Activated T-cell treated with anti-CD3 and anti-CD28 coated beads, Interleukin-2, amount 50 U/mL, for 1 hour (primary cell): ENCODE data around the gene ABCC10.
"Not testable (repeated sequence)": the region's sequence is repeated elsewhere in the genome, so short reads cannot be mapped to it uniquely, and the experiment has no call there.

Experiments used
- DNase-seq: peaks from one replicate; pipeline ENCODE4 v3.0.0-alpha.2; 2020

Gene ABCC10

DNA sequence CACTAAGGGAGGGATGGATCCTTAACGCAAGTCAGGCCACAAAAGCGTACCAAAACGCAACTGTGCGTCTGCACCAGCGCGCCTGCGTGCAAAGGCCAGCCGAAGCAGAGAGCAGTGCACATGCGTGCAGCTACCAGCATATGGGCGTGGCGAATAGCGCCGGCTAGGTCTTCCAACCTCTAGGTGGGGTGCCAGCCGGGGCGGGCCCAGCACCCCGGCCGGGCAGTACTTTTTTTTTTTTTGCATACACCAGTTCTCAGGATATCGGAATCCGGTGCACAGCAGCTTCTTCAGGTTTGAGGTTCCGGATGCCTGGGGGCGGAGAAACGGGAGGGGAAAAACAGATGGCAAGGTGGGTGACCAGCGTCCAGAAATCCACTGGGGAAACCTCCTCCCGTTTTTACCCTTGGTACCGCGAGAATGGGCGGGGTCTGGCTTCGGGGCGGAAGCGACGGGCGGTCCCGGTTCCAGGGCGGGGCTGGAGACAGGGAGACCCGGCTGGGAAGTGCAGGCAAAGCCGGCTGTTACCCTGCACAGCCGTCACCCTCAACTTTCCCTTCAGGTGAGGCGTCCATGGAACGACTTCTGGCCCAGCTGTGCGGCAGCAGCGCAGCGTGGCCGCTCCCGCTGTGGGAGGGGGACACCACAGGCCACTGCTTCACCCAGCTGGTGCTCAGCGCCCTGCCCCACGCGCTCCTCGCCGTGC lies at the start of gene ABCC10:
ABCC10 (plus strand) TSS at position 136 of the 706 bp plus-strand sequence; CDS start at position 574, 438 bp downstream.
- peak; percentile 93 for DNase-seq

GRCh38 chr6:43377710-43378229 lies 49.6 kb upstream of the ABCC10 start:
- DNase-seq: no peak

DNA sequence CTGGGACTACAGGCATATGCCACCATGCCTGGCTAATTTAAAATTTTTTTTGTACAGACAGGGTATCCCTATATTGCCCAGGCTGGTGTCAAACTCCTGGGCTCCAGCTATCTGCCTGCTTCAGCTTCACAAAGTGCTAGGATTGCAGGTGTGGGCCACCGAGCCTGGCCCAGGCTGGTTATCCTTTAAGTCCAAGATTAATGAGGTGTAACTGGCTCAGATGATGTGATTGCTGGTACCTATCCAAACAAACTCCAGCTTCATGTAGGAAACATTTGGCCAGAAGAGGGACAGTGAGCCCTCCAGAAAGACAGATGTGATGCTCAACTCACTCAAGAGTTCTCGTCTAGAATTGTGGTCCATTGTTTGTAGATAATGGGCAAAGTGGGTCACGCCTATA lies 48.7 kb upstream of the ABCC10 start:
- no peak for DNase-seq

DNA sequence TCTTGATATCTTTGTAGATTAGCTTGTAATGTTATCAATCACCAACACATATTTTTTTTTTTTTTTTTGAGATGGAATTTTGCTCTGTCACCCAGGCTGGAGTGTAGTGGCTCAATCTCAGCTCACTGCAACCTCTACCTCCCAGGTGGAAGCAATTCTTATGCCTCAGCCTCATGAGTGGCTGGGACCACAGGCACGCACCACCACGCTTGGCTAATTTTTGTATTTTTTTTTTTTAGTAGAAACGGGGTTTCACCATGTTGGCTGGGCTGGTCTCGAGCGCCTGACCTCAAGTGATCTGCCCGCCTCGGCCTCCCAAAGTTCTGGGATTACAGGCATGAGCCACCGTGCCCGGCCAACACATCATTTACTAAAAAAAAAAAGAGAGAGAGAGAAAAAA lies 46.5 kb upstream of the ABCC10 start:
- not testable (repeated sequence) for DNase-seq

DNA sequence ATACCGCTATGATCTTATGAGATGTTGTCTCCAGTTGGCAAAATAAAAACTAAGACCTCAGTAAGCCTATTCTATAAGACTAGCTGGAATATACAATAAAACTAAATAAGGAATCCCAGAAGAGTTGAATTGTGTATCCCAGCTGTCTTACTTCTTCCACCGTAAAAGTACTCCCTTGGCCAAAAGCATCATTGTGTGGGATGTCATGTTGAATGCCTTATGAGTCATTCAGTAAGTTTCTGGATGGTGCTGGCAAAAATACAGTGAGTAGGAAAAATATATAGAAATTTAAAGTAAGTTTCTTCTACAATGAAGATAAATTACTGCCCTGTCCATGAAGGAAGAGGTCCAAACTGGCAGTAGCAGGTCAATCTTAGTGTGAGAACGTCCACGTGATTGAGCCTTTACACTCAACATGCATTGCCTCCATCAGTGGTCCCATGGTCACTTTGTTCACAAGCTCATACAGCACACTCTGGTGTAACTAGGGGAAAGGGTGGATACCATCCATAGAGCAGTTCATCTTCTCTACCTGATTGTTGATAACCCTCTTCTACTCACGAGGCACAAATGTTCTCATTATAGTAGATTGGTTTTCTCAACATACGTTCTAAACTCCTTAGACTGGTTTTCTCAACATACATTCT lies 44.2 kb upstream of the ABCC10 start:
- DNase-seq: no peak

DNA sequence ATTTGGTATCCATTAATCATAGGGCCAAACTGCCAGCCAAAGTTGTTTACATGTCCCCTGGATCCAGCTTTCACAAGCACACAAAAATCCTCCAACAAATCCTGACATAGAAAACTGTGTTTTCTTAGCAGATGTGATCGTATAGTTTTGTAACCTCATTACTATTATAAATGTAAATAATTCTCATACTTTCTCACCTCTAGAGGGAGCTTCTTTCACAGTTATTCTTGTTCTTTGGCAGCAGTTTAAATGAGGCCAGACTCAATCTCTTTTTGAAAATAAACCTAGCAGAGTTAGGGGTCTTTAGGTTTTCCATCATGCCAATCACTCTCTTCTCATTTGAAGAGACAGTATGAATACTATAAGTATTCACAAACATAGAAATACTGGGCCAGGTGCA lies 40.8 kb upstream of the ABCC10 start:
- DNase-seq: no peak

- DNase-seq: no peak
Observed at GRCh38 chr6:43389730-43390295, 37.5 kb upstream of the ABCC10 start.

DNA sequence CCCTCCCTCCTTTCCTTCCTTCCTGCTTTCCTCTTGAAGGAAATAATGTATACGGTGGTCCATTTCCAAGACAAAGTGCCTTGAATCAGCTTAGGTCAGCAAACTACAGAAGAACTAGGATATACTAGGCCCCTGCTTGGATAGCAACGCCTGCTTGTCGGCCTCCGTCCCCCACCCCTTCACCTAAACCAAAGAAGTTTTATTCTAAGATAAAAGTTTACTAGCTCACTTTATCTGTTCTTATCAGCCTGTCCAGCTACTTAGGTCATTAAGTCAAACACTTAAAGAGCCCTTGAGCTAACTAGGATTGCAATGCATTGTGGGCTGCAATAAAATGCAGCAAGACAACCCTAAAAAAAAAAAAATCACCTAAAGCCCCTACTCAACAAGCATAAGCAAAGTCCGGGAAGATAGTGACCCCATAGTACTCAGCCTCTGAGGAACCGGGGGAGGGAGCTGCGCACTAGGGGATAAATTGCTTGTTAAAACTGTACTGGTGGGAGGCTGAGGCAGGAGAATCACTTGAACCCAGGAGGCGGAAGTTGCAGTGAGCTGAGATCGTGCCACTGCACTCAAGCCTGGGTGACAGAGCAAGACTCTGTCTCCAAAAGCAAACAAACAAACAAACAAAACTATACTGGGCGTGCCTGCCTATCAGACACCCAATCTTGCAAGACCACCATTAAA lies 36.4 kb upstream of the ABCC10 start:
- DNase-seq: not testable (repeated sequence)

GRCh38 chr6:43391440-43392031 lies 35.8 kb upstream of the ABCC10 start:
- DNase-seq: peak; percentile 54

DNA sequence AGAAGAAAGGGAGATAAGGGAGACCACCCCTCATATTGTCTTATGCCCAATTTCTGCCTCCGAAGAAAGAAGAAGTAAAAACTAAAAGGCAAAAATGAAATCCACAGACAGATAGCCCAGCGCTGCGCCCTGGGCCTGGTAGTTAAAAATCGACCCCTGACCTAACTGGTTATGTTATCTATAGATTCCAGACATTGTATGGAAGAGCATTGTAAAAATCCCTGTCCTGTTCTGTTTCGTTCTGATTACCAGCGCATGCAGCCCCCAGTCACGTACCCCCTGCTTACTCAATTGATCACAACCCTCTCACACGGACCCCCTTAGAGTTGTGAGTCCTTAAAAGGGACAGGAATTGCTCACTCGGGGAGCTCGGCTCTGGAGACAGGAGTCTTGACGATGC lies 34.2 kb upstream of the ABCC10 start:
- not testable (repeated sequence) for DNase-seq

DNA sequence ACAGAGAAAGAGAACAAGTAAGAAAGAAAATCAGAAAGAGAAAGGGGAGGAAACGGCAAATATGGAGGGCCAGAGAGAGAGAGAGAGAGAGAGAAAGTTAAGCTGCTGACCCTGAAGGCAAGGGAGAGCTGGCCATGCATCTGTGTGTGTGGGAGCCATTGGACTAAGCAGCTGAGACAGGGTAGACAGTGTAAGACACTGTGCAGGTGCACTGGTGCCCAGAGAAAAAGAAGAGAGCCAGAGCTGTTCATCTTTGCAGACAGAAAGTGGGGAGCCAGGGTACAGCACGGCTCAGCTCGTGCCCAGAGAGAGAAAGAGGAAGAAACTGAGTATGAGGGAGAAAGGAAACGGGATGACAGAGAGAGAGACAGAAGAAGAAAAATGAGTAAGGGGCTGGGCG lies 33.7 kb upstream of the ABCC10 start:
- DNase-seq: no peak

DNA sequence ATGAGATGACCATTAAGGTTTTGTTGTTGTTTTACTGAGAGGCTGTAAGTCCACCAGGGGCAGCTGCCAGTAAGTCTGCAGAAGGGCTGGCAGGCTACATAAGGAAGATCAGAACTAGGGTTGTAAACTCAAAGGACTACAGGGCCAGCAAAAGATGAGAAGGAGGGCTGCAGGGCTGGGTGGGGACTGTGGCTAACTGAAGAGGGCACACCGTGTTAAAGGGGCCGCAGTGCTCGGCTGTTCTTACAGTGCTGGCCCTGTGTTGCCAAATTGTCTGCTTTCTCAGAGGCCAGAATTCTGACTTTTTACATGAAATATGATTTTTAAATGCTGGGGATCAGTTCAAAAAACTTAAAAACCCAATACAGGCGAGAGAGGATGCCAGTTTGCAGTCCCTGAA lies 32.4 kb upstream of the ABCC10 start:
- DNase-seq: no peak

GRCh38 chr6:43395776-43396175 lies 31.6 kb upstream of the ABCC10 start:
- DNase-seq: no peak

- DNase-seq: no peak
Observed at GRCh38 chr6:43396408-43397149, 30.8 kb upstream of the ABCC10 start.

- no peak for DNase-seq
Observed at GRCh38 chr6:43399932-43400487, 27.3 kb upstream of the ABCC10 start.

DNA sequence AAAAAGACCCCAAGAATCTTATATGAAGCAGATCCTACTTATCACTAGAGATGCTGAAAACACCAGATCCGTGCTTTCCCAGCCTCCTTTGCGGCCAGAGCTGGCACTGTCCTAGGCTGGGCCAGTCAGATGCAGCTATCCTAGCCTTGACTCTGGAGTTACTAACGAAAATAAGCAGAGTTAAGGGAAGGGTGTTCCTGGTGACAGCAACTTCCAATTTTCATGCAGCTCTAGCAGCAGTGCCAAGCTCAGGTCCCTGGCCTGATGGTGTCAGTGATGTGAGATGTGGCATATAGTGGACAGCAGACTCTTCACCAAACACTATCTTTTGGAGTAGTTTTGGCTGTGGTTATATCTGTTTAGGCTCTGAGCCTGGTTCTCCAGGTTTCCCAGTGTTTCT lies 25.6 kb upstream of the ABCC10 start:
- no peak for DNase-seq

GRCh38 chr6:43402820-43403219 lies 24.5 kb upstream of the ABCC10 start:
- no peak for DNase-seq

GRCh38 chr6:43405354-43405753 lies 22.0 kb upstream of the ABCC10 start:
- DNase-seq: no peak

DNA sequence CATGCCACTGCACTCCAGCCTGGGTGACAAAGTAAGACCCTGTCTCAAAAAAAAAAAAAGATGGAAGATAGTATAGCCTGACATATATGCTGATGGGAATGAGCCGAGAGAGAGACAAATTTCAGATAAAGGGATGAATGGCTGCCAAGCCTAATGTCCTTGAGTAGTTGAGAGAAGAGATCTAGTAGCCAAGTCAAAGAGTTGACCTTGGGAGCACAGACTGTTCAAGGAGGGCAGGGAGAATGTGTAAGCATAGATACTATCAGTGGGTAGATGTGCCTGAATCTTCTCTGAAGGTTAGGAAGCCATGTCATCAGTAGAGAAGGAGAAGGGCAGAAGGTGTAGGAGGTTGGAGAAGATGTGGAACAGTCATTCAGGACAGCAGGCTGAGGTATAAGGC lies 20.0 kb upstream of the ABCC10 start:
- no peak for DNase-seq

- DNase-seq: no peak
Observed at GRCh38 chr6:43408259-43408658, 19.1 kb upstream of the ABCC10 start.

DNA sequence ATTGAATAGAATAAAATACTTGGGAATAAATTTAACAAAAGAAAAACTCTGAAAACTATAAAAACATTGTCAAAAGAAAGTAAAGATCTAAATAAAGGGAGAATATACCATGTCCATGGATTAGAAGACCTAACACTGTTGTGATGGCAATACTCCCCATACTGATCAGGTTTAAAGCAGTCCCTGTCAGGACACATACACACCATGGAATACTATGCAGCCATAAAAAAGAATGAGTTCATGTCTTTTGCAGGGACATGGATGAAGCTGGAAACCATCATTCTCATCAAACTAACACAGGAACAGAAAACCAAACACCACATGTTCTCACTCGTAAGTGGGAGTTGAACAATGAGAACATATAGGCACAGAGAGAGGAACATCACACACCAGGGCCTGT lies 16.6 kb upstream of the ABCC10 start:
- DNase-seq: not testable (repeated sequence)

GRCh38 chr6:43412541-43412940 lies 14.8 kb upstream of the ABCC10 start:
- DNase-seq: no peak
